Fibroblast of skin of right biceps (primary cell): ENCODE measurements around the gene ZNF487.
"Not testable (repeated sequence)": the region's sequence is repeated elsewhere in the genome, so short reads cannot be mapped to it uniquely, and the experiment has no call there.

Experiments
- DNase-seq: peaks from one replicate; pipeline ENCODE4 v3.0.0-alpha.2; 2013

ZNF487 gene

DNA sequence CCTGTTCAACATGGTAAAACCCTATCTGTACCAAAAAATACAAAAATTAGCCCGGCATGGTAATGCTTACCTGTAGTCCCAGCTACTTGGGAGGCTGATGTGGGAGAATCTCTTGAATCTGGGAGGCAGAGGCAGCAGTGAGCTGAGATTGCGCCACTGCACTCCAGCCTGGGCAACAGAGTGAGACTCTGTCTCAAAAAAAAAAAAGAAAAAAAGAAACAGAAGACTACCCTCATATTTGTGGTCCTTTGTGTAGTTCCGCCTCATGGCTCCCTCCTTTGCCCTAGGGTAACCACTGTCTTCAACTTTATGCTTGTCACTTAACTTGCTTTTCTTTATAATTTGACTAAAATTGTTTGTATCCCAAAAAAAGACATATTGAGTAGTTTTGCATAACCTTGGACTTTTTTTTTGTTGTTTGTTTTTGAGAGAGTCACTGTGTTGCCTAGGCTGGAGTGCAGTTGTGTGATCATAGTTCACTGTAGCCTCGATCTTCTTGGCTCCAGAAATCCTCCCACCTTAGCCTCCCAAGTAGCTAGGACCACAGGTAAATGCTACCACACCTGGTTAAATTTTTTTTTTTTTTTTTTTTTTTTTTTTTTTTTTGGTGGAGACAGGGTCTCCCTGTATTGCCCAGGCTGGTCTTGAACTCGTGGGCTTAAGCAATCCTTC, 3.7 kb downstream of the ZNF487 start:
- no peak for DNase-seq

DNA sequence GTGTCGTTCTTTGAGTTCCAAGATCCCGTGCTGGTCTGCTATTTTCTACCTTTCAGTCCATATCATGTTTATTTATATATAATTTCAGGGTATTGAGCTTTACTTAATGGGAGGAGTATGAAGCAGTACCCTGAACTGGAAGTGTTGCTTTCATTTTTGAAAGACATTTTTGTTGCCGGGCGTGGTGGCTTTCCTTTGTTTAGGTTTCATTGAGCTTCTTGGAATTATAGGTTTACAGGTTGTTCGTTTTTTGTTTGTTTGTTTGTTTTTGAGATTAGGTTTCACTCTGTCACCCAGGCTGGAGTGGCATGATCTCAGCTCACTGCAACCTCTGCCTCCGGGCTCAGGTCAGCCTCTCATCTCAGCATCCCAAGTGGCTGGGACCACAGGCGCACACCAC, 7.4 kb downstream of the ZNF487 start:
- no peak for DNase-seq

GRCh38 chr10:43444897-43445466, 8.1 kb downstream of the ZNF487 start:
- DNase-seq = no peak

- not testable (repeated sequence) for DNase-seq
Measured at GRCh38 chr10:43446219-43447017, 9.5 kb downstream of the ZNF487 start.

DNA sequence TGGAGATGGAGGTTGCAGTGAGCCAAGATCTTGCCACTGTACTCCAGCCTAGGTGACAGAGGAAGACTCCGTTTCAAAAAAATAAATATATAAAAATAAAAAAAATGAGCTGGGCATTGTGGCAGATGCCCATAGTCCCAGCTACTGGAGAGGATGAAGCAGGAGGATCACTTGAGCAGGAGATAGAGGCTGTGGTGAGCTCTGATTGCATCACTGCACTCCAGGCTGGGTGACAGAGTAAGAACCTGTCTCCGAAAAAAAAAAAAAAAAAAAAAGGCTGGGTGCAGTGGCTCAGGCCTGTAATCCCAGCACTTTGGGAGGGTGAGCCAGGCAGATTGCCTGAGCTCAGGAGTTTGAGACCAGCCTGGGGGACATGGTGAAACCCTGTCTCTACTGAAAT, 11.8 kb downstream of the ZNF487 start:
- DNase-seq = no peak

DNA sequence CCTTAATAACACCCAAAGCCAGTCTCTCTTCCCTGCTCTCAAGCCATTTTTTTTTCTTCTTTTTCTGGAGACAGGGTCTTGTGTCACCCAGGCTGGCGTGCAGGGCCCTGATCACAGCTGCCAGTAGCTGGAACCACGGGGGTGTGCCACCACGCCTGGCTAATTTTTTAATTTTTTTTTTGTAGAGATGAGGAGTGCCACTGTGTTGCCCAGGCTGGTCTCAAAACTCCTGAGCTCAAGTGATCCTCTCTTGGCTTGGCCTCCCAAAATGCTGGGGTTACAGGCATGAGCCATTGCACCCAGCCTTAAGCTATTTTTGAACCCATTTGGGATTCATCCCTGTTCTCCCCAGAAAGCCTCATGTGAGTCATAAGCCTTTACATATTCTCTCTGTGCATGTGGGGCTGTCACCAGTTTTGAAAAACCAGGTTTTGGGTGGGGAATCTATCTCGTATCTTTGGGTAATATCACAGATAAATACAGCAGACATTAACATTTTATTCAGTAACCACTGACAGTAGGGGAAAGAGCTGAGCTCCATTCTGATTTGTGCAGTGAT, 15.5 kb downstream of the ZNF487 start:
- no peak for DNase-seq

DNA sequence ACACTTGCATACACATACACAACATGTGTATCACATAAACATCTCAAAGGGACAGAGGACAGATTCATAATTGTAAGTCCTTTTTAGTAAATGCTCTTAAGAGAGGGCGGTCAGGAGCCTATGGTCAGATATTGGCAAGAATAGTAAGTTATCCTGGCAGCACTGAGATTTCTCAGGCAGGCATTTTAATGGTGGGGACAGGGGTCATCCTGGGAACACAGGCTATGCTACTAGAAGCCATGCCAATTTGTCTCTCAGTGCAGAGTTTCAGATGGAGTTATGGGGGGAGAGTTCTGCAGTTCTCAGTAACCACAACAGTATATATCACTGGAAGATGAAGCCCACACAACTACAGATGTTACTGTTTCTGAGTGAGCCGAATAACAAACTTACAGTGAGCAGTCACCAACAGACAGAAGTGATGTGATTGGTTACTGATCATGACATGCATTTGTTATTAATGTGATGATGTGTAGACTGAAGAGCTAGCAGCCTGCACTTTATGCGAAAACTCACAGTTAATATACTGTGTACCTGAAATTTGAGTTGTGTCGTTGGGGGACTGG, 16.4 kb downstream of the ZNF487 start:
- DNase-seq = peak; percentile 11

DNA sequence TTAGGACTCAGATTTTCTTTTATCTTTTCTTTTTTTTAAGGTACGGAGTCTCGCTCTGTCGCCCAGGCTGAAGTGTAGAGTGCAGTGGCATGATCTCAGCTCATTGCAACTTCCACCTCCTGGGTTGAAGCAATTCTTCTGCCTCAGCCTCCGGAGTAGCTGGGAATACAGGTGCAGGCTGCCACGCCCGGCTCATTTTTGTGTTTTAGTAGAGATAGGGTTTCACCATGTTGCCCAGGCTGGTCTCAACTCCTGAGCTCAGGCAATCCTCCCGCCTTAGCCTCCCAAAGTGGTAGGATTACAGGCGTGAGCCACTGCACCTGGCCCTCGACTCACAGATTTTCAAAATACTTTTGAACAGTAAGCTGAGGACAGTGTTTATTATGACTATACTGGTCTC, 17.1 kb downstream of the ZNF487 start:
- DNase-seq = not testable (repeated sequence)

GRCh38 chr10:43456561-43456960, 19.6 kb downstream of the ZNF487 start:
- DNase-seq = not testable (repeated sequence)

- no peak for DNase-seq
Measured at GRCh38 chr10:43458227-43458626, 21.3 kb downstream of the ZNF487 start.

DNA sequence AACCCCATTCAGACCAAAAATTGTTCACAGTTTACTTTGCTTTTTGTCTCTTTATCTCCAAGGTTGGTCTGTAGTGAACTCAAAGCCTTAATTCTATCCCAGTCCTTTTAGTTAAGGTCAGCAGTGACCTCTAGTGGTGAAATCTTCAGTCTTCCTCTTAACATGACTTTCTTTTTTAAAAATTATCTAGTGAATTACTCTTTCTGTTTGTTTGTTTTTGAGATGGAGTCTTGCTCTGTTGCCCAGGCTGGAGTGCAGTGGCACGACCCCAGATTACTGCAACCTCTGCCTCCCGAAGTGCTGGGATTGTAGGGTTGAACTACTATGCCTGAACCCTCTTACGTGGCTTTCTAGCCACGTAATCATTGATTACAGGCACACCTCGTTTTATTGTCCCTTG, 25.0 kb downstream of the ZNF487 start:
- DNase-seq = peak; percentile 69

DNA sequence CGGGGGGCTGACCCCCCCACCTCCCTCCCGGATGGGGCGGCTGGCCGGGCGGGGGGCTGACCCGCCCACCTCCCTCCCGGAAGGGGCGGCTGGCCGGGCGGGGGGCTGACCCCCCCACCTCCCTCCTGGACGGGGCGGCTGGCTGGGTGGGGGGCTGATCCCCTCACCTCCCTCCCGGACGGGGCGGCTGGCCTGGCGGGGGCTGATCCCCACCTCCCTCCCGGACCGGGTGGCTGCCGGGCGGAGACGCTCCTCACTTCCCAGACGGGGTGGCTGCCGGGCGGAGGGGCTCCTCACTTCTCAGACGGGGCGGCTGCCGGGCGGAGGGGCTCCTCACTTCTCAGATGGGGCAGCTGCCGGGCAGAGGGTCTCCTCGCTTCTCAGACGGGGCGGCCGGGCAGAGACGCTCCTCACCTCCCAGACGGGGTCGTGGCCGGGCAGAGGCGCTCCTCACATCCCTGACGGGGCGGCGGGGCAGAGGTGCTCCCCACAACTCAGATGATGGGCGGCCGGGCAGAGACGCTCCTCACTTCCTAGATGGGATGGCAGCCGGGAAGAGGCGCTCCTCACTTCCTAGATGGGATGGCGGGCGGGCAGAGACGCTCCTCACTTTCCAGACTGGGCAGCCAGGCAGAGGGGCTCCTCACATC, 28.3 kb downstream of the ZNF487 start:
- not testable (repeated sequence) for DNase-seq

- DNase-seq = not testable (repeated sequence)
Measured at GRCh38 chr10:43465736-43466120, 28.8 kb downstream of the ZNF487 start.

DNA sequence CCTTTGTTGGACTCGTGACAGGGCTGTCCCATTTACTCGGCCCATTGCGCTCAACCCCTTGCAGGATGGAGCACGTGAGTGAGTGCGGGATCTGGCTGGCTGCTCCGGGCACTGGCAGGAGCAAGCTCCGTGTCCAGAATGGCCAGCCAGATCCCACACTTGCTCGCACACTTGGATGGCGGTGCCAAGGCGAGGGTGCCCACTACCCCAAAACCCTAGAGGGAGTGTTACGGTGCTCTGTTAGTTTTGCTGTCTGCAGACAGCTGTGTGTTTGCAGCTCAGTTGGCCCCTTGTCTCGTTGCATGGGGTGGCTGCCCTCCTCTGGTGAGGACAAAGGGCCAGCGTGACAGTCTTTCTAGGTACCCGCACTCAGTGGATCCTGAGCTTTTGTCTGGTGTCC, 34.2 kb downstream of the ZNF487 start:
- no peak for DNase-seq

DNA sequence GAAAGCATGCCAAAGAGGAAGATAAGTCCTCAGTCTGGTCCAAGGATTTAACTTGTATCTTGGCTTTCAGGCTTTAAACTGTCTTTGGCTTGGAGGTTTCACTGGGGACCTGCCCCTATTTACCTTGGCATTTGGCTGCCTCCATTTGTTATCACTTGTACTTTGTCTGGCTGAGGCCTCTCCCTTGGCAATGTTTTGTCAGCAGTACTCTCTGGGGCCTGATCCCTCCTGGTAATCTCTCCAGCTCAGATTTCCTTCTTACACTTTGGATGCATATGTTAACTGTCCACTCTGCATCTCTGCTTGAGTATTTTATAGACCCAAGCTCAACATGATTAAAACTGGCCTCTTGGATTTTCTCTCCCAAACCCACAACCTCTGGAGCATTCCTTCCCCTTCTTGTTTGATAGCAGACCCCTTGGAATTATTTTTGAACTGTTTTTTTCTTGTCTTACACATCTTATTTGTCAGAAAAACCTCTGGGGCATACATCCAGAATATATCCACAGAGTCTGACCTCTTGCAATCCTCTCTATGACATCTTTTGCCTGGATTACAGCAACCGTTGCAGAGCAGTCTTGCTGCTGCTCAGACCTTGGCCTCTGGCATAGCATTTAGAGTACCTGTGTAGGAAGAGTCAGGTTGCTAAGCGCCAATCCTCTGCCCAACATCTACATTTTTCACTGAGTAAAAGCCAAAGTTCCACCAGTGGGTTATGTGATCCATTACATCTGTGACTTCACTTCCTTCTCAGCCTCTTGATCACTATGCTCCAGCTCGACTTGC, 35.2 kb downstream of the ZNF487 start:
- no peak for DNase-seq

DNA sequence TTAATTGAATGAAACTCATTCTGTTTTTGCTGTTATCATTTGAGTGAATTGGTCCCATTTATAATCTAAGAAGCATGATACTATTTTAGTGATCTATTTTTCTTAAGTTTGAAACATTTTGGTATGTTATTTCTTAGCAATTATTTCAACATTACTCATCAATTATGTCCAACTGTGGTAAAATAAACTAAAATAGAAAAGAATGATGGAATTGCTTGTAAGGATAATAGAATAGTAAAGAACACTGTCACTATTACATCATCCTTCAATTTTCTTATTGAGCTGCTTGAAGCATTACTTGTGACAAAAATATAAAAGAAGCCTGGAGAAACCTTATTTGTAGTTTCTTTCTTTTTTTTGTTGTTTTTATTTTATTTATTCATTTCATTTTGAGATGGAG, 42.4 kb downstream of the ZNF487 start:
- peak; percentile 67 for DNase-seq

GRCh38 chr10:43482319-43483078, 45.6 kb downstream of the ZNF487 start:
- DNase-seq = no peak

DNA sequence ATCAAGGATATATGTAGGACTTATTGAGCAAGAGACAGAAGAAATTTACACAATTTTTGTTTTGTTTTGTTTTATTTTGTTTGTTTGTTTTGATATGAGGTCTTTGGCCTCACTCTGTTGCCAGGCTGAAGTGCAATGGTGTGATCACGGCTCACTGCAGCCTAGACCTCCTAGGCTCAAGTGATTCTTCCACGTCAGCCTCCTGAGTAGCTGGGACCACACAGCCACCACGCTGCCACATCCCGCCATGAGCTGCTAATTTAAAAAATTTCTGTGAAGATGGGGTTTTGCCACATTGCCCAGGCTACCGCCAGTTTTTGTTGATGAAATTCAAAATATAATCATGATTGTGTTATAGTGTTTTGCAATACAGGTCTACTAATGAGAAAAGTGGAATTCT, 54.9 kb downstream of the ZNF487 start:
- DNase-seq = no peak

GRCh38 chr10:43502931-43503330, 66.0 kb downstream of the ZNF487 start:
- DNase-seq = no peak

- no peak for DNase-seq
Measured at GRCh38 chr10:43524434-43525247, 87.7 kb downstream of the ZNF487 start.
